ENCODE results near the gene KCNMB3.
"Not testable (repeated sequence)": the region's sequence is repeated elsewhere in the genome, so short reads cannot be mapped to it uniquely, and the experiment has no call there.

Gene KCNMB3

DNA sequence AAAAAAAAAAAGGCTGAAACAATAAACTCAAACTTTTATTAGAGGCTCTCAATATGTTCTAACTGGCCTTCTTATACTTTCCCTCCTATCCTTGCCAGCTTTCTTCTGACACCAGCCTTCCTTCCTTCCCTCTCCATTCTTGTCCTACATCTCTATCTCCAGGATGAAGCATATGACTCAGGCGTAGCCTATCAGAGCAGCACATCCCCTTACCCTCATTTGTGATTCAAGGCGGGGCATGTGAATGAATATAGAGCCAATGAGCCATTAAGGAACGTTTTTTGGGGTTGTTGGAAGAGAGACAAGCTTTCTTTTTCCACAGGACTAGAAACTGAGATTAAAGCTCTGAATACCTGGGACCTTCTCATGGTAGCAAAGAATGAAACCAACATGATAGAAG lies 25.1 kb upstream of the KCNMB3 start:
- no peak for DNase-seq (ENCODE audit: low read depth)
- TF ChIP-seq, protein P1, sequence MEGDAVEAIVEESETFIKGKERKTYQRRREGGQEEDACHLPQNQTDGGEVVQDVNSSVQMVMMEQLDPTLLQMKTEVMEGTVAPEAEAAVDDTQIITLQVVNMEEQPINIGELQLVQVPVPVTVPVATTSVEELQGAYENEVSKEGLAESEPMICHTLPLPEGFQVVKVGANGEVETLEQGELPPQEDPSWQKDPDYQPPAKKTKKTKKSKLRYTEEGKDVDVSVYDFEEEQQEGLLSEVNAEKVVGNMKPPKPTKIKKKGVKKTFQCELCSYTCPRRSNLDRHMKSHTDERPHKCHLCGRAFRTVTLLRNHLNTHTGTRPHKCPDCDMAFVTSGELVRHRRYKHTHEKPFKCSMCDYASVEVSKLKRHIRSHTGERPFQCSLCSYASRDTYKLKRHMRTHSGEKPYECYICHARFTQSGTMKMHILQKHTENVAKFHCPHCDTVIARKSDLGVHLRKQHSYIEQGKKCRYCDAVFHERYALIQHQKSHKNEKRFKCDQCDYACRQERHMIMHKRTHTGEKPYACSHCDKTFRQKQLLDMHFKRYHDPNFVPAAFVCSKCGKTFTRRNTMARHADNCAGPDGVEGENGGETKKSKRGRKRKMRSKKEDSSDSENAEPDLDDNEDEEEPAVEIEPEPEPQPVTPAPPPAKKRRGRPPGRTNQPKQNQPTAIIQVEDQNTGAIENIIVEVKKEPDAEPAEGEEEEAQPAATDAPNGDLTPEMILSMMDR (conservative IDR thresholded peaks at IDR 0.05; ENCODE audit: low read depth, low read length) = no peak
- no peak overlapping the region for H3K4me3 ChIP-seq (ENCODE audit: low read depth, low read length)

DNA sequence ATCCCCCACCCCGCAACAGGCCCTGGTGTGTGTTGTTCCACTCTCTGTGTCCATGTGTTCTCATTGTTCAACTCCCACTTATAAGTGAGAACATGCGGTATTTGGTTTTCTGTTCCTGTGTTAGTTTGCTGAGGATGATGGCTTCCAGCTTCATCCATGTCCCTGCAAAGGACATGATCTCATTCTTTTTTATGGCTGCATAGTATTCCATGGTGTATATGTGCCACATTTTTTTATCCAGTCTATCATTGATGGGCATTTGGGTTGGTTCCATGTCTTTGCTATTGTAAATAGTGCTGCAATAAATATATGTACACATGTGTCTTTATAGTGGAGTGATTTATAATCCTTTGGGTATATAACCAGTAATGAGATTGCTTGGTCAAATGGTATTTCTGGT lies 23.5 kb upstream of the KCNMB3 start:
- H3K4me3 ChIP-seq (ENCODE audit: low read depth, low read length) = not testable (repeated sequence)

DNA sequence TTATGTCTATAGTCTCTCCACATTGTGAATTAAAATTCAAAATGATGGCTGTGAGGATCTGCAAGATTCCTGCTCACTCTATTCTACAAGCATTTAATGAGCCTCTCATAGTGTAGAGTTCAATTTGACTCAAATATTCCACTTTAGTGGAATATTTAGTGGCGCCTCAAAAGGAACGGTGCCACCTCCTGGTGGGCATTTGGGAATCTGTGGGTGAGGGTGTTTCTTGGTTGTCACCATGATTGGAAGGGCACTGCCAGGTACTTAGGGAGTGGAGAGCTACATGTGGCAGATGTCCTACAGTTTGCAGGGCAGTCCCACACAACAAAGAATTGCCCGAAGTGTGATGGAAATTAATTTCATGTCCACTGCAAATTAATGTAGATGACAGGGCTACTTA lies 21.5 kb upstream of the KCNMB3 start:
- TF ChIP-seq, protein P1 (conservative IDR thresholded peaks at IDR 0.05; ENCODE audit: low read depth, low read length) = peak; percentile 62
- no peak overlapping the region for H3K4me3 ChIP-seq (ENCODE audit: low read depth, low read length)
- DNase-seq (ENCODE audit: low read depth) = peak; percentile 39

More for the DNA sequence above, 23.5 kb upstream of the KCNMB3 start:
- not testable (repeated sequence) for DNase-seq (ENCODE audit: low read depth)

DNA sequence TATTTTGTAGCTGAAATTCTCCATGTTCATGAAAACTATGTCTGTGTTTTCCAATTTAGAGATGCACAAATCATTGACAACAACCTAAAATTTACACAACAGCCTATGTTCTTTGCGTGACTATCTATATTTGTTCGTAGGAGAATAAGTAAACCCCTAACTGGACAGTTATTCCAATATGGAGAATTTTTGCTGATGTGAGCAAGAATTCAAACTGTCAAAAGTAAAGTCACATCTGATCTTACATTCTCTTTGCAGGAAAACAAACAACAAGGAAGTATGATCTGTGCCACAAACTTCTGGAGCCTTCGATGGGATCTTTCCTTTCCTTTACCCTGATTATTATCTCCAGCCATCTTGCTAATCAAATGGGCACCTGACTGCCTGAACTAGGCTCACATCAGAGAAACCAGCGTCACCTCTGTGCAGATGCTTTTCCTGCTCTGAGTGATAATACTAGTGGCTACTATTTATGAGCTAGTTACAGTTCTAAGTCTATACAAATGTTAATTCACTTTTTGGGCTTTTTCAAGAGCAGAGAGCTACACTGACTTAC lies 18.3 kb upstream of the KCNMB3 start:
- TF ChIP-seq, protein P1 (conservative IDR thresholded peaks at IDR 0.05; ENCODE audit: low read depth, low read length) = no peak
- H3K4me3 ChIP-seq (ENCODE audit: low read depth, low read length) = no peak overlapping the region
- no peak for DNase-seq (ENCODE audit: low read depth)

DNA sequence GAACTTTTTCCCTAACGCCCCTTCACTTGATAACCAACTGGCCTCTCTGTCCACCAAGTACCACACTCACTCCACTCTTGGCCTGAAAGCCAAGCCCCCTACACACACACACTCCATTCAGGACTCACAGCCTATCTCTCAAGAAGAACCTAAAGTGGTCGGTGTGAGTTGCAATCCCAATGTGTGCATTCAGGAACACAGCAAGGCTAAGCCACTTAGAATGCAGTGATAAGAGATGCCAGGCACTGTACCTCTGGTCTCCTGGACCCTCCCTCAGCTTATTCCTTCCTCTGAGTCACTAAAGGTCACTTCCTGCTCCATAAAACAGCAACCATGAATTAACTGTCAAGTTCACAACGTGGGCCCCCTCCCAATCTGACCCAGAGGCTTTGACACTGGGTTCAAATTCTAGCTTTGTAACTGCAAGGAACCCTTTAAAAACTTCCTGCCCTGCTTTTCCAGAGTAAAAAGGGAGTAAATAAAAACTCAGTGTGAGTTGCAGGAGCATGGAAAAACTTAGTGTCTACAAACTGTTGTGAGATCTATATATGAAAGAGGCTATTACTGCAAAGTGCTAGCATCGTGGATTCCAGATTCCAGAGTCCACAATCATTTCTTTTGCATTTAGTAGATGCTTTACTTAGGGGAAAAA lies 17.6 kb upstream of the KCNMB3 start:
- no peak overlapping the region for H3K4me3 ChIP-seq (ENCODE audit: low read depth, low read length)
- DNase-seq (ENCODE audit: low read depth) = no peak
- TF ChIP-seq, protein P1 (conservative IDR thresholded peaks at IDR 0.05; ENCODE audit: low read depth, low read length) = no peak

DNA sequence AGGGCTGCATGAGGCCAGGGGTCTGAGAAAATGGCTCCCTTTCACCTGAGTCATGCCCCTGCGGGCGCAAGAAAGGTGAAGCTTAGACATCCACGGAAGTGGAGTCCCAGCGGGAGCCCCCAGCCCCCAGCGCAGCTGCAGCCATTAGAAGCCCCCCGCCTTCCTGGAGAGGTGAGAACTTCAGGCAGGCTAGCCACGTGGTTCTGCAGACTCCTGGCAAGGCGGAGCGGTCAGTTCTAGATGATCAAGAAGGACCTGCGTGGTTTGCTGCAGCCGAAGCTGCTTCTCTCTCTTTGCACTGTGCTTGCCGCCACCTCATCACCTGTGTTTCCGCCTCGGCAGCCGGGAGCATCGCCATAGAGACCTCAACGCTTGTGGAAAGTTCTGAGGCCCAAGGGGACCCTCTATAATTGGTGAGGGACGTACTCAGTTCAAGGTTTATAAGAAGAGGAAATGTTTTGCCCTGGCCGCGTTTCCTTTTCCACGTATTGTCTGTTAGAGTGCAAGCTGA lies 15.8 kb upstream of the KCNMB3 start:
- TF ChIP-seq, protein P1 (conservative IDR thresholded peaks at IDR 0.05; ENCODE audit: low read depth, low read length) = no peak
- no peak overlapping the region for H3K4me3 ChIP-seq (ENCODE audit: low read depth, low read length)
- DNase-seq (ENCODE audit: low read depth) = no peak

DNA sequence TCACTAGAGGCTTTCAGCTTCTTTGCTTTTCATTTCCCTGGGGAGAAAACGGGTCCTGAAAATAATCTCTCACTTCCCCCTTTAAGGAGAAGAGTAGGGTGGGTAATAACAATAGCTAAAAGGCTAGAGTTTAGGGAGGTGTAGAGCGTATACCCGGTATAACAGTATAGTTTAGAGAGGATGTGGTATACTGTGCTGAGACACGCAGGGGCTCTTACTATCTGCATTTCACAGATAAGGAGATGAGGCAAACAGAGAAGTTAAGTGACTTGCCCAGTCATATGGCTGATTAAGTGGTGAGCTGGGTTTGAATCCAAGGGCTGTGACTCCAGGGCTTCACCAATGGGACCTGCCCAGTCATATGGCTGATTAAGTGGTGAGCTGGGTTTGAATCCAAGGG lies 15.0 kb upstream of the KCNMB3 start:
- DNase-seq (ENCODE audit: low read depth) = no peak
- TF ChIP-seq, protein P1 (conservative IDR thresholded peaks at IDR 0.05; ENCODE audit: low read depth, low read length) = no peak
- no peak overlapping the region for H3K4me3 ChIP-seq (ENCODE audit: low read depth, low read length)

All from choroid plexus epithelial cell (primary cell).